OCI-LY7 (cell line): ENCODE results near the gene TRIM14.

Source experiments
- CTCF ChIP-seq: fragments of 200-600 bp; sonication (generic); conservative IDR thresholded peaks from 2 replicates; pipeline ENCODE4 v1.5.1; 2014; ENCODE audit warnings: mild to moderate bottlenecking, antibody characterized with exemption, low read length, moderate library complexity, mixed read lengths
- EZH2phosphoT487 ChIP-seq: fragments of 200-600 bp; sonication (generic); IDR thresholded peaks from 2 replicates; pipeline ENCODE4 v1.6.1; 2018; ENCODE audit warnings: low read depth, borderline replicate concordance, mild to moderate bottlenecking, mixed run types, antibody characterized with exemption, low read length, moderate library complexity, mixed read lengths

DNA sequence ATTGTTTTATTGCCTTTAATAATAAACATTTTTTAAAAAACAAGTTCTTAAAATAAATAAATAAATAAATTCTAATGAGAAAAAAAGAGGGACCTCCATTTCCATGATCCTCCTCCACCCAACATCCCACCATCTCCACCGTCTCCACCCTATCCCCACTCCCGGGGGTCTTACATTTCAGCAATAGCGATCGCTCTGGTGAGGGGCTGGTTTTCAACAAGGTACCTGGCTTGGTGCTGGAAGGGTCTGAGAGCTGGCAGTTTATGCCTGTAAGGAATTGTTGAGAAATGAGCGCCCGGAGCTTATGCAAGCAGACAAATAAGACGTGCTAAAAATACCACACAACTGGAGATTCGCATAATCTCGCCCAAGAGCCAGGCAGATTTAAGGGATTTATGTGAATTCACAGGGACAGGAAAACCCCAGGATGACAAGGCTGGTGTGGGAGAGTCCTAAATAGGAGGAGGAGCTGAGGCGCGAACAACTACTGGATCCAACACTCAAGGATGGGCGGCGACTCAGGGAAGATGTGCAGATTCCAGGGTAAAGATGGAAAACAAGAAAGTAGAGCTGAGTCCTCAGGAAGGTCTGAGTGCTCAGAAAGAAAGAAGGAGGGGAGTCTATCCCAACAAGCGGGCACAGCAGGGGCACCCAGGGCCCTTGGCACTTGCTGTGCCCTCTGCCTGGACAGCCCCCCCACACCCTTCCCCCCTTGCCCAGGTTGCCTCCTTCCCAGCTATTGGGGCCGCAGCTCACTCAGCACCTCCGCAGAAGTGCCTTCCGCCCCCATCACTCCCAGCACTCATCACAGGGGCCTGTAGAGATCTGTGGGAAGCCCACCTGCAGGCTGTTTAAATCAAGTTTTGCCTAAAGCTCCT, 27.0 kb downstream of the TRIM14 start:
- TF ChIP-seq CTCF (no peak), EZH2phosphoT487 (no peak)
